Right atrium auricular region (tissue), 2 donors: ENCODE measurements around the gene PCDHA7. TPM values are rescaled to one million over a fixed set of nuclear protein-coding genes. Genes with fewer than 3 reads are reported as not detected.
A peak's percentile ranks its signal among the peaks of the same experiment; 100 is the strongest.
"Not testable (repeated sequence)": the region's sequence is repeated elsewhere in the genome, so short reads cannot be mapped to it uniquely, and the experiment has no call there.

Experiments
- DNase-seq: peaks from one replicate; pipeline ENCODE4 v3.0.0-alpha.2; 2019; ENCODE audit warnings: low spot score
- H3K27ac ChIP-seq, 2 donors: fragments of 200-600 bp; sonication (generic); 1 replicate in 1 of 2; 2 replicates in 1 of 2; pipeline ENCODE4 v1.5.1; 2016 to 2019
- H3K27me3 ChIP-seq, 2 donors: fragments of 200-600 bp; sonication (generic); one replicate each; pipeline versions ENCODE4 v1.5.1 to v1.6.0; 2017 to 2019
- H3K36me3 ChIP-seq: fragments of 200-600 bp; sonication (generic); one replicate; pipeline ENCODE4 v1.5.1; 2016
- H3K4me1 ChIP-seq, 2 donors: fragments of 200-600 bp; sonication (generic); one replicate each; pipeline versions ENCODE4 v1.5.1 to v1.6.0; 2017 to 2019
- H3K4me3 ChIP-seq, 2 donors: fragments of 200-600 bp; sonication (generic); 1 replicate in 1 of 2; 2 replicates in 1 of 2; pipeline ENCODE4 v1.5.1; 2017 to 2019; ENCODE audit warnings: mild to moderate bottlenecking in 1 of 2, moderate library complexity in 1 of 2
- H3K9me3 ChIP-seq, 2 donors: fragments of 200-600 bp; sonication (generic); one replicate each; pipeline ENCODE4 v1.5.1; 2019
- total RNA-seq, 2 donors: library from RNA; depleted of rRNA; stranded (reverse); fragments of >200 nt; gene quantifications; one replicate each; pipeline ENCODE4 v1.1.0, GENCODE V29; 2016
- TF ChIP-seq, protein P1 (sequence below), 2 donors: fragments of 200-600 bp; sonication (generic); IDR thresholded peaks; one replicate each; pipeline ENCODE4 v1.5.1; 2019; ENCODE audit warnings: antibody characterized with exemption in 2 of 2

PCDHA7 gene
- total RNA-seq, 2 donors from 2014 or later: 0.07 TPM; not detected in 1

- TF ChIP-seq, protein P1, sequence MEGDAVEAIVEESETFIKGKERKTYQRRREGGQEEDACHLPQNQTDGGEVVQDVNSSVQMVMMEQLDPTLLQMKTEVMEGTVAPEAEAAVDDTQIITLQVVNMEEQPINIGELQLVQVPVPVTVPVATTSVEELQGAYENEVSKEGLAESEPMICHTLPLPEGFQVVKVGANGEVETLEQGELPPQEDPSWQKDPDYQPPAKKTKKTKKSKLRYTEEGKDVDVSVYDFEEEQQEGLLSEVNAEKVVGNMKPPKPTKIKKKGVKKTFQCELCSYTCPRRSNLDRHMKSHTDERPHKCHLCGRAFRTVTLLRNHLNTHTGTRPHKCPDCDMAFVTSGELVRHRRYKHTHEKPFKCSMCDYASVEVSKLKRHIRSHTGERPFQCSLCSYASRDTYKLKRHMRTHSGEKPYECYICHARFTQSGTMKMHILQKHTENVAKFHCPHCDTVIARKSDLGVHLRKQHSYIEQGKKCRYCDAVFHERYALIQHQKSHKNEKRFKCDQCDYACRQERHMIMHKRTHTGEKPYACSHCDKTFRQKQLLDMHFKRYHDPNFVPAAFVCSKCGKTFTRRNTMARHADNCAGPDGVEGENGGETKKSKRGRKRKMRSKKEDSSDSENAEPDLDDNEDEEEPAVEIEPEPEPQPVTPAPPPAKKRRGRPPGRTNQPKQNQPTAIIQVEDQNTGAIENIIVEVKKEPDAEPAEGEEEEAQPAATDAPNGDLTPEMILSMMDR (IDR thresholded peaks at IDR 0.05): no peak
- Histone ChIP-seq H3K27ac (no peak overlapping the region), H3K36me3 (no peaks in the 10 kb centered on the region), H3K27me3 (no peaks in the 10 kb centered on the region), H3K4me3 (no peak overlapping the region), H3K4me1 (no peaks in the 10 kb centered on the region), H3K9me3 (peaks cover 0 to 32% of the 10 kb centered on the region in 2 donors)
- no peak for DNase-seq
These were observed 35.5 kb downstream of the PCDHA7 start for GRCh38 chr5:140869555-140869886.

- Histone ChIP-seq H3K4me1 (no peaks in the 10 kb centered on the region), H3K27me3 (no peaks in the 10 kb centered on the region), H3K4me3 (no peak overlapping the region), H3K27ac (no peak overlapping the region), H3K9me3 (peaks cover 0 to 41% of the 10 kb centered on the region in 2 donors), H3K36me3 (no peaks in the 10 kb centered on the region)
- TF ChIP-seq, protein P1 (IDR thresholded peaks at IDR 0.05): no peak
- DNase-seq: no peak
These were observed 36.4 kb downstream of the PCDHA7 start for GRCh38 chr5:140870221-140871201.

- Histone ChIP-seq H3K4me3 (peak within 1 kb of the TSS in 1 of 2 donors; percentile 7), H3K27me3 (no peaks in the 10 kb centered on the region), H3K36me3 (no peaks in the 10 kb centered on the region), H3K4me1 (no peaks in the 10 kb centered on the region), H3K9me3 (peaks cover 0 to 34% of the 10 kb centered on the region in 2 donors), H3K27ac (no peak within 1 kb of the TSS)
- TF ChIP-seq, protein P1 (IDR thresholded peaks at IDR 0.05): no peak
- no peak for DNase-seq
These were observed 41.3 kb downstream of the PCDHA7 start, which contains the start of gene PCDHA12 for GRCh38 chr5:140875085-140876065. Gene PCDHA12, plus strand, starts transcription at chr5:140875308. Its CDS starts 165 bp downstream, at chr5:140875473.

GRCh38 chr5:140876541-140877261 is 42.6 kb downstream of the PCDHA7 start:
- not testable (repeated sequence) for H3K27ac ChIP-seq, H3K4me1 ChIP-seq, DNase-seq, H3K4me3 ChIP-seq, H3K27me3 ChIP-seq, H3K36me3 ChIP-seq
- H3K9me3 ChIP-seq: peaks cover 0 to 28% of the 10 kb centered on the region in 2 donors

- TF ChIP-seq, protein P1 (IDR thresholded peaks at IDR 0.05): no peak
- Histone ChIP-seq H3K27ac (no peak overlapping the region), H3K27me3 (no peaks in the 10 kb centered on the region), H3K4me1 (no peaks in the 10 kb centered on the region), H3K36me3 (no peaks in the 10 kb centered on the region), H3K4me3 (no peak overlapping the region), H3K9me3 (peaks cover 0 to 33% of the 10 kb centered on the region in 2 donors)
- no peak for DNase-seq
These were observed 43.2 kb downstream of the PCDHA7 start for GRCh38 chr5:140877262-140877581.
